Nephron progenitor cell (in vitro differentiated cells): ENCODE data around the gene TYW1B.
"Not testable (repeated sequence)": the region's sequence is repeated elsewhere in the genome, so short reads cannot be mapped to it uniquely, and the experiment has no call there.

ENCODE experiments used
- DNase-seq: peaks from one replicate; pipeline ENCODE4 v3.0.0; 2021
- H3K27ac Mint-ChIP-seq: 2 replicates; pipeline ENCODE4 v1.8.0; 2021; ENCODE audit warnings: mild to moderate bottlenecking, moderate library complexity, mixed read lengths
- H3K27me3 Mint-ChIP-seq: 2 replicates; pipeline ENCODE4 v1.8.0; 2021; ENCODE audit warnings: mild to moderate bottlenecking, low read depth, mixed read lengths; ENCODE audit not compliant: poor library complexity
- H3K36me3 Mint-ChIP-seq: 2 replicates; pipeline ENCODE4 v1.8.0; 2021; ENCODE audit warnings: low read depth, mixed read lengths
- H3K4me1 Mint-ChIP-seq: 2 replicates; pipeline ENCODE4 v1.8.0; 2021; ENCODE audit warnings: mixed read lengths
- H3K4me3 Mint-ChIP-seq: 2 replicates; pipeline ENCODE4 v1.8.0; 2021; ENCODE audit warnings: mild to moderate bottlenecking, moderate library complexity, mixed read lengths
- H3K9me3 Mint-ChIP-seq: 2 replicates; pipeline ENCODE4 v1.8.0; 2021; ENCODE audit warnings: mild to moderate bottlenecking, moderate library complexity, mixed read lengths
- TF ChIP-seq, protein P1 (sequence below): fragments of 200-600 bp; sonication (generic); IDR thresholded peaks from 2 replicates; pipeline ENCODE4 v1.5.0; 2021; ENCODE audit warnings: antibody characterized with exemption

Gene TYW1B

DNA sequence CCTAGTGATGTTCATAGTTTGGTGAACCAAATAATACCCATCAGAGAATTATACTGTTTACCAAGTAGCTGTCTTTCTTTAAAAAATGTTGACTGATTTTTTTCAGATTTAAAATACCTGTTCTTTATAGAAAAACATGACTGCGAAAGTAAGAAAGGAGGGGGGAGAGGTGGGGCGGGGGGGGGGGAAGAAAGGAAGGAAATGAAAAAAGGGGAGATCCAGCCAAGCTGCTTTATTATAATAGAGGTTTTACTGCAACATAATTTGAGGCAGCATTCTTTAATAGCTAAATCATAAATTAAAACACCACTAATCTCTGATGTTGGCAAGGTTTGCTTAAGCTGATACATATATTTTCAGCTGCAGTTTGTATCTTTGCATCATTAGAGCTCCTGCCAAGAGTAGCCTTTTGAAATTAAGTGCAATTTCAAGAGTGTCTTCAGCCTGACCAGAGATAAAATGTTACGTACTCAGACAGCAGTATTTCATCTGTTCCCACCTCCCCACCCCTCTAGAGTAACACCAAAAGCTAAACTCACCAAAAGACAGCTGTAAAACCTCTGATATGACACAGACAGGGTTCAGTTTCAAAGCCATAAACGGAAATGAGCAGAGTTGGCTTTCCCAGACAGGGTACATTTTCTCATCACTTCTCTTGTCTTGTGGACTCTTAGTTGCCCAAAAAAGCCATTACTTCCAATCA lies 202.1 kb downstream of the TYW1B start:
- not testable (repeated sequence) for H3K36me3 Mint-ChIP-seq, H3K27me3 Mint-ChIP-seq, H3K9me3 Mint-ChIP-seq, H3K4me3 Mint-ChIP-seq, DNase-seq
- Mint-ChIP-seq H3K4me1 (peaks cover 32% of the 10 kb centered on the region), H3K27ac (peak overlapping the region; percentile 77)

DNA sequence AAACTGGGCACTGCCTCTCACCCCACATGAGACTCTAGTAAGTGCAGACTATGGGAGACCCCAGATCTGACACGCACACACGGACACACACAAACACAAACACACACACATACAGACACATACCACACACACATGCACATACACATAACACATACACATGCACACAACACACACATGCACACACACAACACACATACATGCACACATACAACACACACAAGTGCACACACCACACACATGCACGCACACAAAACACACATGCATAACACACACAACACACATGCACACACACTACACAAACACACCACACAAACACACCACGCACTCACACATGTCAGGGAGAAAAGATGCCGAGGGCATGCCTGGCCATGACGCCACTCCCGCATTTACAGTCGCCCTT lies 205.5 kb downstream of the TYW1B start:
- Mint-ChIP-seq H3K4me3 (peak overlapping the region; percentile 13), H3K27ac (peak overlapping the region; percentile 1), H3K27me3 (no peaks in the 10 kb centered on the region), H3K9me3 (peaks cover 18% of the 10 kb centered on the region), H3K36me3 (peaks cover 17% of the 10 kb centered on the region), H3K4me1 (peaks cover 43% of the 10 kb centered on the region)
- no peak for DNase-seq
- TF ChIP-seq, protein P1, sequence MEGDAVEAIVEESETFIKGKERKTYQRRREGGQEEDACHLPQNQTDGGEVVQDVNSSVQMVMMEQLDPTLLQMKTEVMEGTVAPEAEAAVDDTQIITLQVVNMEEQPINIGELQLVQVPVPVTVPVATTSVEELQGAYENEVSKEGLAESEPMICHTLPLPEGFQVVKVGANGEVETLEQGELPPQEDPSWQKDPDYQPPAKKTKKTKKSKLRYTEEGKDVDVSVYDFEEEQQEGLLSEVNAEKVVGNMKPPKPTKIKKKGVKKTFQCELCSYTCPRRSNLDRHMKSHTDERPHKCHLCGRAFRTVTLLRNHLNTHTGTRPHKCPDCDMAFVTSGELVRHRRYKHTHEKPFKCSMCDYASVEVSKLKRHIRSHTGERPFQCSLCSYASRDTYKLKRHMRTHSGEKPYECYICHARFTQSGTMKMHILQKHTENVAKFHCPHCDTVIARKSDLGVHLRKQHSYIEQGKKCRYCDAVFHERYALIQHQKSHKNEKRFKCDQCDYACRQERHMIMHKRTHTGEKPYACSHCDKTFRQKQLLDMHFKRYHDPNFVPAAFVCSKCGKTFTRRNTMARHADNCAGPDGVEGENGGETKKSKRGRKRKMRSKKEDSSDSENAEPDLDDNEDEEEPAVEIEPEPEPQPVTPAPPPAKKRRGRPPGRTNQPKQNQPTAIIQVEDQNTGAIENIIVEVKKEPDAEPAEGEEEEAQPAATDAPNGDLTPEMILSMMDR: no peak

DNA sequence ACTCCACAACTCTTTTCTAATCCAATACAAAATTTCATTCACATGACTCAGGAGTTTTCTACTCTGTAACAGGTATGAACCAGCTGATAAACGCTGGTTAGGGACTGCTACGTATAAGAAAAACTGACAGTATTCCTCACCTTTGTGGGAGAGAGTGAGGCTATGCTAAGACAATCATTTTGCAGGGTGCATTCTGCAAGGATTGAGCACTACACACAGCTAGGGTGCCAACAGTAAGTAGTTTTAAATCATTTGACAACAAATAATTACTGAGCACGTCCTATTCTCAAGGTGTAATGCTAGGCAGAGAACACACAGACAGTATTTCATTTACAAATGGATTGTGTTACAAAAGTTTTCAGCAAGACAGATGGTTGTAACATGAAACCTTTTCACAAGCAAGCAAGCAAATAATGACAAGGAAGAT lies 206.2 kb downstream of the TYW1B start:
- H3K4me1 Mint-ChIP-seq: peaks cover 40% of the 10 kb centered on the region
- DNase-seq, H3K27ac Mint-ChIP-seq, H3K27me3 Mint-ChIP-seq: not testable (repeated sequence)
- H3K9me3 Mint-ChIP-seq: peaks cover 20% of the 10 kb centered on the region
- H3K36me3 Mint-ChIP-seq: peaks cover 20% of the 10 kb centered on the region
- H3K4me3 Mint-ChIP-seq: peak overlapping the region; percentile 40

DNA sequence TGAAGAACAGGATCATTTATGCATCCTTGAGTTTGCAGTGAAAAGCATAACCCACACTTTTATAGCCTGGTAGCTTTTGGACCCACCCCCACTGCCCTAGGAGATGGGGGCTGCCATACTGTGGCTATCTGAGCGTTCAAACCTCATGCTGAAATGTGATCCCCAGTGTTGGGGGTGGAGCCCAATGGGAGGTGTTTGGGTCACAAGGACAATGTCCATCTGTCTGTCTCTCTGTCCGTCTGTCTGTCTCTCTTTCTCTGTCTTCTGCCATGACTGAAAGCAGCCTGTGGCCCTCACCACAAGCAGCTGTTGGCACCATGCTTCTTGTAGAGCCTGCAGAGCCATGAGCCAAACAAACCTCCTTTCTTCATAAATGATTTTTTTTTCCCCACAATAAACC lies 207.1 kb downstream of the TYW1B start:
- H3K4me1 Mint-ChIP-seq: peaks cover 32% of the 10 kb centered on the region
- peak overlapping the region; percentile 40 for H3K4me3 Mint-ChIP-seq
- H3K36me3 Mint-ChIP-seq: peaks cover 29% of the 10 kb centered on the region
- H3K27me3 Mint-ChIP-seq, DNase-seq: not testable (repeated sequence)
- H3K27ac Mint-ChIP-seq: peak overlapping the region; percentile 94
- peaks cover 28% of the 10 kb centered on the region for H3K9me3 Mint-ChIP-seq

DNA sequence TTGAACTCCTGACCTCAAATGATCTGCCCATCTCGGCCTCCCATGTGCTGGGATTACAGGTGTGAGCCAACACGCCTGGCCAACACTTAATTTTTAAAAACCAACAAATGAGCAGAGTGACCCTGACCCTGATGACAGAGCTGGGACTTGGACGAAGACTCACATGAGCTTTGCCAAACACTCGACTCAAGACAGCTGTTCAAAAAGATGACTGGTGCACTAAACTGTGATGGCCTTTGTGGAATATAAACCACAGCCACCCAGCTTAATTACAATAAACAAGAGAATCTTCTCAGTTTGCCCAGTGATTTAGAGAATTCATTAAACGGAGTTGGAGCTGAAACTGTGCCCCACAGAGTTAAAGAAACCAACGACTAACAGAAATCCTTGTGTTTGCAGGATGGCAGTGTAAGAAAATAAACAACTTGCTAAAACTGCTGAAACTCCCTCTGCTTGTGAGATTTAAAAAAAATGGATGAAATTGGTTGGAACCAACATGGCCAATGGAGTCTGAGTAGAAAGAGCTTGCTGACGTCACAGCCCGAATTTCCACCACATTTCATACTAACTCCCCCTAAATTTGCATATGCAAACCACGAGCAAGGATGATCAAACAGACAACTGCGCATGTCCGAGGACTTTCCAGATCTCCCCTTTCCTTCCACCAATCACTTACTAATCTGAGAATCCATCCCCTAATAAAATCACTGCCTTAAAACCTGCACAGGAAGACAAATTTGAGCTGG lies 209.4 kb downstream of the TYW1B start:
- H3K27ac Mint-ChIP-seq: not testable (repeated sequence)

DNA sequence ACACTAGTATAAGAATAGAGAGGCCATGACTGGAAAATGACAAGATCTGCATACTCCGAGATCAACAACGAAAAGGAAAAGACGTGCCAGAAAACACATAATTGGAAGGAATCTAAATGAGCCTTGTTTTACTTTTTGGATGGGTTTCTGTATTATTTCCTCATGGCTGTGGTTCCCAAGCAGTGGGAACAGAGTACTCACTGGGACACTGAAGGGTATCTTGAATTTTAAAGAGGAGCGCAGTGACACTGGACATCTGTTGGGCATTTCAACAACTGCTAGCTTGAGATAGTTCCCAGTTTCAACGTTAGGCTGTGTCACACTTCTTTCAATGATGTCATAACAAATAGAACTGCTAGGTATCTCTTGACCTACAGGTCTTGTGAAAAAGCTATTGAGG lies 218.2 kb downstream of the TYW1B start:
- DNase-seq, H3K27ac Mint-ChIP-seq, H3K4me3 Mint-ChIP-seq, H3K4me1 Mint-ChIP-seq, H3K27me3 Mint-ChIP-seq: not testable (repeated sequence)
- Mint-ChIP-seq H3K9me3 (peaks cover 19% of the 10 kb centered on the region), H3K36me3 (peaks cover 65% of the 10 kb centered on the region)

More for the DNA sequence above, 209.4 kb downstream of the TYW1B start:
- H3K4me3 Mint-ChIP-seq, H3K27me3 Mint-ChIP-seq, DNase-seq: not testable (repeated sequence)
- peaks cover 42% of the 10 kb centered on the region for H3K9me3 Mint-ChIP-seq
- H3K36me3 Mint-ChIP-seq: peaks cover 48% of the 10 kb centered on the region
- peaks cover 32% of the 10 kb centered on the region for H3K4me1 Mint-ChIP-seq

DNA sequence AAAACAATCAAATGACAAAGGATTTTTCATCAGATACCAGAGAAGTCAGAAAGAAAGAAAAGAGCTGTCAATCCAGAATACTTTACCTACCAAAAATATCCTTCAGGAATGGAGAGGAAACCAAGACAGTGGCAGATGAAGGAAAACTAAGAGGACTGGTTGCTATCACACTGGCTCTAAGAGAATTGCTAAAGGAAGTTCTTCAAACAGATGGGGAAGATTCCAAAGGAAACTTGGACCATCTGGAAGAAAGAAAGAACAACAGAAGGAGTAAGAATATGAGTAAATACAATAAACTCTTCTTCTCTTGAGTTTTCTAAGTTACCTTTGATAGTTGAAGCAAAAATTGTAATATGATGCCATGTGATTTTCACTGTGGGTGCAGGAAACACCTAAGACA lies 220.0 kb downstream of the TYW1B start:
- not testable (repeated sequence) for H3K27me3 Mint-ChIP-seq, DNase-seq, H3K4me3 Mint-ChIP-seq, H3K4me1 Mint-ChIP-seq, H3K27ac Mint-ChIP-seq
- Mint-ChIP-seq H3K36me3 (peaks cover 61% of the 10 kb centered on the region), H3K9me3 (peaks cover 14% of the 10 kb centered on the region)

DNA sequence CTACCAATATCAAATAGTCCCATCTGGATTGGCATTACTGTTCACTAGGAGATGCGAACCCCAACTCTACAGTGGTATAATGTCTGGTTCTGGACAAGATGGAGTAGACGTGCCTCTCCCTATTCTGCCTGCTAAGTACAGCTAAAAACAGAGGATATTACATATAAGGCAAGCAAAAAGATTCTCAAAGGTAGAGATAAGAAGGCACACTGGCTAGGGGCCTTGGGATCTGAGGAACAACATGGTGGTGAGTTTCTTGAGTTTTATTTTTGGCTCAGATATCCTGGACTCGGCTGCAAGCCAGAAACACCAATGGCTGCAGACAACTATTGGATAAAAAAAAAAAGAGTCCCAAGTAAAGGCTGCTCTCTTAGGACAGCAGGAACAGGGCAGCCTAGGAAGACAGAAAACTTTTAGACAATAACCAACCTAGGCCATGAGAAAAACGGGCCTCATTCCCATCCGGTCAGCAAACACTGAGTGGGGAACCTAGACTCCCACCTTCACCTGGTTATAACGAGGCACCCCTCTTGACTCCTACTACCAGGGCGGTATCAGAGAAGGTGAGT lies 222.1 kb downstream of the TYW1B start:
- Mint-ChIP-seq H3K36me3 (peaks cover 55% of the 10 kb centered on the region), H3K27ac (peak overlapping the region; percentile 63)
- H3K9me3 Mint-ChIP-seq, H3K4me1 Mint-ChIP-seq, H3K4me3 Mint-ChIP-seq, DNase-seq, H3K27me3 Mint-ChIP-seq: not testable (repeated sequence)

DNA sequence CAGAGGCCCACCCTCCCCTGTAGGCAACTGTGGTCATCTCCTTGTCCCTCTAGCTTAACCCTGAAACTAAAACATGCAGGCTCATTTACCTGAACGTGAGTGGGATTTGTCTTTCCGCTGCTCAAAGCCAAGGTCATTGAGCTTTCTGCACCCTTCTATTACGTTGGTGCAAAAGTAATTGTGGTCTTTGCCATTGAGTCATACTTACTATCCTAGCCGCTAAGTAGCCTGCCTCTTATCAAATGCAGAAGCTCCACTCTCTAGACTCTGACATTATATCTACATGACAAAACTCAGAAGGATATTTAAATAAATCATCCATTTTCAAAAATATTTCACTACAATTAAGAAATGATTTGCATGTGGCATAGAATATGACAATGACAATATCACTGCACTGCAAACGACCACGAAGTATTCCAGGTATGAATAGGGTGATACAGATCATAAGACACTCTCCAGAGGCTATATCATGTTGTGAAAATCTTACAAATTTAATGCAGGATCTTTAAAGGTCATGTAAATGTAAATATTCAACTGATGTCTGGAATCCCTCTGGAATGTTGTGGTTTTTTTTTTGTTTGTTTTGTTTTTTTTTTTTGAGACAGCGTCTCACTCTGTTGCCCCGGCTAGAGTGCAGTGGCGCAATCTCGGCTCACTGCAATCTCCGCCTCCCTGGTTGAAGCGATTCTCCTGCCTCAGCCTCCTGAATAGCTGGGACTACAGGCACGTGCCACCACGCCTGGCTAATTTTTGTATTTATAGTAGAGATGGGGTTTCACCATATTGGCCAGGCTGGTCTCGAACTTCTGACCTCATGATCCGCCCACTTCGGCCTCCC lies 223.0 kb downstream of the TYW1B start:
- DNase-seq, H3K4me3 Mint-ChIP-seq, H3K4me1 Mint-ChIP-seq, H3K27ac Mint-ChIP-seq, H3K27me3 Mint-ChIP-seq, H3K9me3 Mint-ChIP-seq: not testable (repeated sequence)
- H3K36me3 Mint-ChIP-seq: peaks cover 48% of the 10 kb centered on the region

DNA sequence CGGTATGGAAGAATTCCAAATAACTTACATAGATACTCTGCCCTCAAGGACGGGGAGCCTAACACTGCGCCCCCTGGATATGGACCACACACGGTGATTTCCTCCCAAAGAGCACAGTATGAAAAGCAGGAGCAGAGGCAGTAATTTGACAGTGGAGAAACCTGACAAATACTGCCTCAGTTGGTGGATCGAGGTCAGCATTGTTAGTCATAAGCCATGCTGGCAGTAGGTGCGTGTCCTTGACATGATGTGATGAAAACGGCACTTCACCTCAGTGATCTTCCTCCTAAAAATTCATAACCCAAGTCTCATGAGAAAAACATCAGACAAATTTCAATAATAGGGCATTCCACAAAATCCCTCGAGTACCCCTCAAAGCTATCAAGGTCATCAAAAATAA lies 224.5 kb downstream of the TYW1B start:
- peaks cover 37% of the 10 kb centered on the region for H3K36me3 Mint-ChIP-seq
- H3K9me3 Mint-ChIP-seq, H3K4me1 Mint-ChIP-seq, DNase-seq, H3K27me3 Mint-ChIP-seq, H3K4me3 Mint-ChIP-seq, H3K27ac Mint-ChIP-seq: not testable (repeated sequence)
